Measurements from ENCODE around the gene DACH2.

The DACH2 gene

DNA sequence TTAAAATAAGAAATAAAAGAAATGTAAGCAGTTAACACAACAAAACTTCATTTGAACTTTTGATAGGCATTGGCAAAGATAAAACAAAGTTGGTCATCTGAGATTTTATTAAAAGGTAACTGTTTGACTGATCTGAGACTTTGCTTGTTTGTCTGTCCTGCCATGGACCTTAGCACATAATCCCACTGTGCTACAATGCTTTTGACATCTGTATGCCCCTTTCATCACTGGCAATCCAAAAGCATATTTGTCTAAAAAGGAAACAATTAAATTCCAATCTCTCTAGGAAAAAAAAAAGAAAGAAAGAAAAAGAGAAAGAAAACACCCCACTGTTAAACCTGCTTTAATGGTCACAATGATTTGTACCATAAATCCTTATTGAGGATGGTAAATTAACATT, 231.0 kb downstream of the DACH2 start:
- Histone ChIP-seq H3K4me2 (ENCODE audit: low read length) (no peak overlapping the region), H3K4me1 (ENCODE audit: insufficient read depth, low read length, severe bottlenecking) (no peaks in the 10 kb centered on the region), H3K4me3 (ENCODE audit: low read depth, low read length, poor library complexity, severe bottlenecking) (no peak overlapping the region), H3K9me3 (ENCODE audit: low read length) (no peaks in the 10 kb centered on the region), H3K27me3 (ENCODE audit: insufficient read depth, low read length) (no peaks in the 10 kb centered on the region), H4K20me1 (ENCODE audit: insufficient read depth, low read length) (no peaks in the 10 kb centered on the region), H3K79me2 (ENCODE audit: insufficient read depth, low read length) (no peaks in the 10 kb centered on the region), H3K27ac (ENCODE audit: low read depth, low read length, poor library complexity, severe bottlenecking) (no peak overlapping the region), H3K9me2 (ENCODE audit: low read depth, low read length) (no peaks in the 10 kb centered on the region), H3F3A (ENCODE audit: insufficient read depth, low read length) (no peaks in the 10 kb centered on the region), H3K36me3 (ENCODE audit: insufficient read depth, low read length) (no peaks in the 10 kb centered on the region), H2AFZ (ENCODE audit: low read length) (no peak overlapping the region), H3K9ac (ENCODE audit: low read length) (no peak overlapping the region)
- TF ChIP-seq, protein P1, sequence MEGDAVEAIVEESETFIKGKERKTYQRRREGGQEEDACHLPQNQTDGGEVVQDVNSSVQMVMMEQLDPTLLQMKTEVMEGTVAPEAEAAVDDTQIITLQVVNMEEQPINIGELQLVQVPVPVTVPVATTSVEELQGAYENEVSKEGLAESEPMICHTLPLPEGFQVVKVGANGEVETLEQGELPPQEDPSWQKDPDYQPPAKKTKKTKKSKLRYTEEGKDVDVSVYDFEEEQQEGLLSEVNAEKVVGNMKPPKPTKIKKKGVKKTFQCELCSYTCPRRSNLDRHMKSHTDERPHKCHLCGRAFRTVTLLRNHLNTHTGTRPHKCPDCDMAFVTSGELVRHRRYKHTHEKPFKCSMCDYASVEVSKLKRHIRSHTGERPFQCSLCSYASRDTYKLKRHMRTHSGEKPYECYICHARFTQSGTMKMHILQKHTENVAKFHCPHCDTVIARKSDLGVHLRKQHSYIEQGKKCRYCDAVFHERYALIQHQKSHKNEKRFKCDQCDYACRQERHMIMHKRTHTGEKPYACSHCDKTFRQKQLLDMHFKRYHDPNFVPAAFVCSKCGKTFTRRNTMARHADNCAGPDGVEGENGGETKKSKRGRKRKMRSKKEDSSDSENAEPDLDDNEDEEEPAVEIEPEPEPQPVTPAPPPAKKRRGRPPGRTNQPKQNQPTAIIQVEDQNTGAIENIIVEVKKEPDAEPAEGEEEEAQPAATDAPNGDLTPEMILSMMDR (IDR thresholded peaks at IDR 0.05; ENCODE audit: low read length) = no peak
- TF ChIP-seq EZH2 (IDR thresholded peaks at IDR 0.05; ENCODE audit: borderline replicate concordance, low read length) = no peak

DNA sequence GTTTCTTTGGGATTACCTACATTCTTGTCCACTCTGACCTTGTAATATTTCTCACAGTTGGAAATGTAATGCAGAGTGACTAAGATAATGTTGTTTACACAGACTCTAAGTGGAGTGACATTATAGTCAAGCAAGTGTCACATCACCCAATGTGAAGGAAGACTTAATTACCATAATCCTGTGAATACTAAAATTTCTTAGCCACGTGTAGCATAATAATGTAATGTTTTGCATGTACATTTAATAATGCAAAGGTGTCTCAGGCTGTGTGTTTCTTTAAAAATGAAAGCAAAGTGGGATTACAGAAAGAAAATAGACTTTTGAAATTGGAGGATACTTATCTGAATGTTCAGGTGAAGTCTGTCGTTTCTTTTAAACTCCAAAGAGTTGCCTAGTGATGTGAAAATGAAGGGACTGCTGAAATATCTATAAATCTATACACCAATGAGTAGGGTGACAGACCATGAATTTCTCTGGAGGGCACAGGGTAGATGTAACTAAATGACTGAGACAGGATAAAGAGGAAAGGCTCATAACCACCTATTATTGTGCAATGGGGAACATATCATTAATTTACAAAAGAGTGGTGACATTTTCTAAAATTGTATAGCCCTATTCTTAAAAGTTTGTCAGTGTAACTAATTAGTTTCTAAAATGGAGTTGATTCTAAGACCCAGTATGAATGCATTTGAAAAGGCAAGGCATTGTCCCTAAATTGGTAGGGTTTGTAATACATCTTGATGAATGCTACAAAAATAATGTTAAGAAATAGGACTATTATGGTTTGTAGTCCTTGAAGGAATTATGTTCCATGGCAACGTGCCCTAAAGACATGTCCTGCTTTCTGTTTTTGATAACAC, 235.7 kb downstream of the DACH2 start:
- Histone ChIP-seq H3K9me3 (ENCODE audit: low read length) (no peaks in the 10 kb centered on the region), H3K9ac (ENCODE audit: low read length) (no peak overlapping the region)
- TF ChIP-seq, protein P1 (IDR thresholded peaks at IDR 0.05; ENCODE audit: low read length) = no peak
- no peak for TF ChIP-seq EZH2 (IDR thresholded peaks at IDR 0.05; ENCODE audit: borderline replicate concordance, low read length)

DNA sequence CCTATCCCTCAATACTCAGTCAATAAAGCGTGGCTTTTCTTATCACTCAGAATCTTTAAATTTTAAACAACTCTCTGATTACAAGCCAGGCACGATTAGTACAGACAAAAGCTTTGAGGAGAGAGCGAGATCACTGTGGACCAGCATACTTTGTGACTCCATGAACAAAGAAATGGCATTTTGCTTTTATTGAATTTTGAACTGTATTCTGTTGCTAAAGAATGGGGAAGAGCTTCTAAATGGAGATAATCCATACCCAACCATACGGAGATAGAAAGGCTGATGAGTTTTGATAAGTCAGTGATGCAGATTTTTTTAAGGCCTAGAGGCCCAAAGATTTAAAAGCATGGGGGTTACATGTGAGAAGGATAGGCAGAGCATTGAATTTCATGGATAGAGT, 259.1 kb downstream of the DACH2 start:
- Histone ChIP-seq H2AFZ (ENCODE audit: low read length) (no peak overlapping the region), H3K4me3 (ENCODE audit: low read depth, low read length, poor library complexity, severe bottlenecking) (no peak overlapping the region), H4K20me1 (ENCODE audit: insufficient read depth, low read length) (no peaks in the 10 kb centered on the region), H3K4me2 (ENCODE audit: low read length) (no peak overlapping the region), H3K4me1 (ENCODE audit: insufficient read depth, low read length, severe bottlenecking) (no peaks in the 10 kb centered on the region), H3K27ac (ENCODE audit: low read depth, low read length, poor library complexity, severe bottlenecking) (no peak overlapping the region), H3K9me2 (ENCODE audit: low read depth, low read length) (no peaks in the 10 kb centered on the region), H3F3A (ENCODE audit: insufficient read depth, low read length) (no peaks in the 10 kb centered on the region), H3K9ac (ENCODE audit: low read length) (no peak overlapping the region), H3K79me2 (ENCODE audit: insufficient read depth, low read length) (no peaks in the 10 kb centered on the region), H3K36me3 (ENCODE audit: insufficient read depth, low read length) (no peaks in the 10 kb centered on the region), H3K9me3 (ENCODE audit: low read length) (no peaks in the 10 kb centered on the region), H3K27me3 (ENCODE audit: insufficient read depth, low read length) (no peaks in the 10 kb centered on the region)
- TF ChIP-seq EZH2 (IDR thresholded peaks at IDR 0.05; ENCODE audit: borderline replicate concordance, low read length) = no peak
- TF ChIP-seq, protein P1 (IDR thresholded peaks at IDR 0.05; ENCODE audit: low read length) = no peak

More for the DNA sequence above, 235.7 kb downstream of the DACH2 start:
- Histone ChIP-seq H3K4me1 (ENCODE audit: insufficient read depth, low read length, severe bottlenecking) (no peaks in the 10 kb centered on the region), H3K27me3 (ENCODE audit: insufficient read depth, low read length) (no peaks in the 10 kb centered on the region), H3K79me2 (ENCODE audit: insufficient read depth, low read length) (no peaks in the 10 kb centered on the region), H3K9me2 (ENCODE audit: low read depth, low read length) (no peaks in the 10 kb centered on the region), H3F3A (ENCODE audit: insufficient read depth, low read length) (no peaks in the 10 kb centered on the region), H4K20me1 (ENCODE audit: insufficient read depth, low read length) (no peaks in the 10 kb centered on the region), H3K4me3 (ENCODE audit: low read depth, low read length, poor library complexity, severe bottlenecking) (no peak overlapping the region), H2AFZ (ENCODE audit: low read length) (no peak overlapping the region), H3K4me2 (ENCODE audit: low read length) (no peak overlapping the region), H3K27ac (ENCODE audit: low read depth, low read length, poor library complexity, severe bottlenecking) (no peak overlapping the region), H3K36me3 (ENCODE audit: insufficient read depth, low read length) (no peaks in the 10 kb centered on the region)

All from OCI-LY1 (cell line).